Neural cell (in vitro differentiated cells): ENCODE results near the gene UNC93B1.

Experiments
- POLR2AphosphoS5 ChIP-seq: IDR thresholded peaks from 2 replicates; pipeline ENCODE4 v1.6.1; 2012
- TF ChIP-seq, protein P1 (sequence below): fragments of 450-650 bp; IDR thresholded peaks from 2 replicates; pipeline ENCODE4 v1.5.1; 2014; ENCODE audit warnings: antibody characterized with exemption, mild to moderate bottlenecking, moderate library complexity; ENCODE audit not compliant: poor library complexity, severe bottlenecking

GRCh38 chr11:68014947-68015447, 11.1 kb upstream of the UNC93B1 start:
- TF ChIP-seq POLR2AphosphoS5, result no peak
- TF ChIP-seq, protein P1, sequence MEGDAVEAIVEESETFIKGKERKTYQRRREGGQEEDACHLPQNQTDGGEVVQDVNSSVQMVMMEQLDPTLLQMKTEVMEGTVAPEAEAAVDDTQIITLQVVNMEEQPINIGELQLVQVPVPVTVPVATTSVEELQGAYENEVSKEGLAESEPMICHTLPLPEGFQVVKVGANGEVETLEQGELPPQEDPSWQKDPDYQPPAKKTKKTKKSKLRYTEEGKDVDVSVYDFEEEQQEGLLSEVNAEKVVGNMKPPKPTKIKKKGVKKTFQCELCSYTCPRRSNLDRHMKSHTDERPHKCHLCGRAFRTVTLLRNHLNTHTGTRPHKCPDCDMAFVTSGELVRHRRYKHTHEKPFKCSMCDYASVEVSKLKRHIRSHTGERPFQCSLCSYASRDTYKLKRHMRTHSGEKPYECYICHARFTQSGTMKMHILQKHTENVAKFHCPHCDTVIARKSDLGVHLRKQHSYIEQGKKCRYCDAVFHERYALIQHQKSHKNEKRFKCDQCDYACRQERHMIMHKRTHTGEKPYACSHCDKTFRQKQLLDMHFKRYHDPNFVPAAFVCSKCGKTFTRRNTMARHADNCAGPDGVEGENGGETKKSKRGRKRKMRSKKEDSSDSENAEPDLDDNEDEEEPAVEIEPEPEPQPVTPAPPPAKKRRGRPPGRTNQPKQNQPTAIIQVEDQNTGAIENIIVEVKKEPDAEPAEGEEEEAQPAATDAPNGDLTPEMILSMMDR, result no peak
